Activated CD8-positive, alpha-beta T cell treated with anti-CD3 and anti-CD28 coated beads, Interleukin-2, amount 10 ng/mL, durations not matched to agents 7 days and 5 days (primary cell): ENCODE data around the gene LRRC61. TPM values are rescaled to one million over a fixed set of nuclear protein-coding genes. Genes with fewer than 3 reads are reported as not detected.

Experiments
- ATAC-seq: fragments of 150-1000 bp; cut with Tn5 transposase; one replicate; pipeline ENCODE4 v1.10.0; 2021; ENCODE audit warnings: moderate library complexity
- CTCF ChIA-PET: fragments of 350-600 bp; sonication (Branson Sonifier 250); formaldehyde crosslinking; loops from one replicate; lab custom pipeline; 2021; ENCODE audit warnings: antibody characterized with exemption; lab: Charles Lee
- POLR2A ChIA-PET: fragments of 350-600 bp; sonication (Branson Sonifier 250); formaldehyde crosslinking; loops from one replicate; lab custom pipeline; 2021; ENCODE audit warnings: antibody characterized with exemption; lab: Charles Lee
- DNase-seq: peaks from one replicate; pipeline ENCODE4 v3.0.0-alpha.2; 2020
- H3K27ac Mint-ChIP-seq: one replicate; pipeline ENCODE4 v1.8.0; 2021; ENCODE audit warnings: mild to moderate bottlenecking, mixed read lengths
- H3K27me3 Mint-ChIP-seq: one replicate; pipeline ENCODE4 v1.8.0; 2021; ENCODE audit warnings: low read depth, mixed read lengths
- H3K36me3 Mint-ChIP-seq: one replicate; pipeline ENCODE4 v1.8.0; 2021; ENCODE audit warnings: low read depth, mixed read lengths
- H3K4me1 Mint-ChIP-seq: one replicate; pipeline ENCODE4 v1.8.0; 2021; ENCODE audit warnings: low read depth, mixed read lengths
- H3K4me3 Mint-ChIP-seq: one replicate; pipeline ENCODE4 v1.8.0; 2021; ENCODE audit warnings: mild to moderate bottlenecking, mixed read lengths
- H3K9me3 Mint-ChIP-seq: one replicate; pipeline ENCODE4 v1.8.0; 2022; ENCODE audit warnings: mixed read lengths; ENCODE audit not compliant: insufficient read depth
- total RNA-seq, 2 experiments: library from RNA; stranded (reverse); gene quantifications; one replicate each; pipeline ENCODE4 v1.2.3, GENCODE V29; 2021

Gene LRRC61
- total RNA-seq, 2 experiments from 2014 or later = 21.0 to 21.4 TPM

- peak overlapping the region; percentile 91 for H3K27ac Mint-ChIP-seq
- H3K36me3 Mint-ChIP-seq = peaks cover 17% of the 10 kb centered on the region
- H3K4me3 Mint-ChIP-seq = peak overlapping the region; percentile 96
- H3K9me3 Mint-ChIP-seq = no peaks in the 10 kb centered on the region
- H3K4me1 Mint-ChIP-seq = peaks cover 41% of the 10 kb centered on the region
- ATAC-seq = no peak
- POLR2A ChIA-PET = interaction anchor here (0.8 to 1.8 kb wide), 8 partner anchors 10 to 45 kb away, joined by 3 to 13 read pairs (median 5); partner anchors contain the start of genes ACTR3C, LRRC61 and ZNF775
- DNase-seq = peak; percentile 48
- H3K27me3 Mint-ChIP-seq = no peaks in the 10 kb centered on the region
- CTCF ChIA-PET = interaction anchor here (0.9 to 3.3 kb wide), 5 partner anchors 9 to 38 kb away, joined by 4 to 31 read pairs (median 6); partner anchors contain the start of gene ZNF775
Observed at GRCh38 chr7:150368884-150369747, 46.0 kb downstream of the LRRC61 start.

DNA sequence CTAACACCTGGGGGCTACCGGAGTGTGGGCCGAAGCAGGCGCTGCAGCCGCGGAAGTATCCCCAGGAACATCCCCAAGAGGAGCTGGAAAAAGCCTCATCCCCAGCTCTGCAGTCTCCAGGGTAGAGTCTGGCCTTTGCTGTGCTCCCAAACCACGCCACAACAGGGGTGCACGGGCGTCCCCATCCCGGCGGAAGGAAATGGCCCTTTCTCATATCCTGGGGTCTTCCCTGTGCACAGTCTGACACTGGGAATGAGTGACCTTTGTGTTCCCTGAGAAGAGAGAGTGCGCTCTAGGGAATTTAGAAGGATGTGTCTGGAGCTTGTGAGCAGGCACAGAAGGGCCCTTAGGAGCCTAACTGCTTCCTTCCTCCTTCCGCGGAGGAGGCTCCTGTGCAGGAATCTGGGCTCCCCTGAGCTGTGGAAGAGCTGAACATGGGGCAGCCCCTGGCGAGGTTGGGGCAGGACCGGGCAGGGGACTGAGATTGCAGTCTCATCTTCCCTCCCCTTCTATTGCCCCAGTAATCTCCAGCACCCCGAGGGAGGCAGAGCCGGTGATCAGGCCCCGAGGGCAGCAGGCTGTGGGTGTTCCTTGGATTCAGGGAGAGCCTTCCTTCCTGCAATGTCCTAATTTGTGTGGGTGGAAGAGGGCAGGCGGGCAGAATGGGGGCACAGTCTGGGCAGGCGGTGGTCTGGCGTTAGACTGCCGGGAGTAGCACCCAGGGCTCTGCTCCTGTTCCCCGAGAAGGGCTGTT, 46.8 kb downstream of the LRRC61 start:
- DNase-seq (no peak), ATAC-seq (no peak)
- H3K4me1 Mint-ChIP-seq = peaks cover 37% of the 10 kb centered on the region
- peaks cover 22% of the 10 kb centered on the region for H3K36me3 Mint-ChIP-seq
- H3K9me3 Mint-ChIP-seq = no peaks in the 10 kb centered on the region
- peak overlapping the region; percentile 91 for H3K27ac Mint-ChIP-seq
- CTCF ChIA-PET = interaction anchor here (1.7 to 3.3 kb wide), 4 partner anchors 8 to 37 kb away, joined by 6 to 31 read pairs (median 9); partner anchors contain the start of gene ZNF775
- POLR2A ChIA-PET = interaction anchor here (1.0 to 1.8 kb wide), 4 partner anchors 9 to 34 kb away, joined by 3 to 13 read pairs (median 8); partner anchors contain the start of gene ZNF775
- peak overlapping the region; percentile 96 for H3K4me3 Mint-ChIP-seq
- no peaks in the 10 kb centered on the region for H3K27me3 Mint-ChIP-seq

DNA sequence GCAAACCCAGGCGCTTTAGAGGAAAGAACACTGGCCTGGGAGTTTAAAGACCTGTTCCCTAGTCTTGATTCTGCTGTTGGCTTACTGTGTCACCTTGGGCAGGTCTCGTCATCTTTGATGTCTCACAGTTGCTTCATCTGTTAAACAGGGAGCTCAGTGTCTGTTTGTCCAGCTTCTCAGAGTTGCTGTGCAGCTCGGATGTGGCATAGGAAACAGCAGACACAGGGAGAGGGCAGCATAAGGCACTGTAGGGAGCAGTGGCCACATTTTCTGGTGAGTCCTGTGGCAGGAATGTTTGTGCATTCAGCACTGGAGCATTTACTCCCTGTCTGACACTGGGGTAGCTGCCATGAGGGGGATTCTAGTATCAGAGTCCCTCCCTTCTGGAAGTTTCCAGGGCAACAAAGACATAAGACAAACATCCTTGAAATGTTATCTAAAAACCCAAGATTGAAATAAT, 47.5 kb downstream of the LRRC61 start:
- CTCF ChIA-PET = interaction anchor here (1.4 to 3.3 kb wide), 3 partner anchors 14 to 36 kb away, joined by 4 to 31 read pairs (median 6); a partner anchor contains a TSS
- no peak for ATAC-seq
- Mint-ChIP-seq H3K9me3 (no peaks in the 10 kb centered on the region), H3K4me3 (peak overlapping the region; percentile 96), H3K27me3 (no peaks in the 10 kb centered on the region), H3K36me3 (peaks cover 22% of the 10 kb centered on the region), H3K4me1 (peaks cover 36% of the 10 kb centered on the region), H3K27ac (no peak overlapping the region)
- DNase-seq = no peak
- POLR2A ChIA-PET = interaction anchor here (1.3 kb wide), 1 partner anchor 14 kb away, joined by 3 read pairs; no protein-coding TSS in a partner anchor

GRCh38 chr7:150371131-150371995, 48.2 kb downstream of the LRRC61 start:
- Mint-ChIP-seq H3K4me3 (no peak overlapping the region), H3K9me3 (no peaks in the 10 kb centered on the region), H3K4me1 (peaks cover 36% of the 10 kb centered on the region), H3K27ac (no peak overlapping the region), H3K27me3 (no peaks in the 10 kb centered on the region), H3K36me3 (peaks cover 22% of the 10 kb centered on the region)
- ChIA-PET POLR2A (interaction anchor here (1.3 kb wide), 1 partner anchor 13 kb away, joined by 3 read pairs; no protein-coding TSS in a partner anchor), CTCF (interaction anchor here (1.4 to 3.3 kb wide), 2 partner anchors 15 to 34 kb away, joined by 4 to 31 read pairs; a partner anchor contains a TSS)
- DNase-seq (no peak), ATAC-seq (no peak)

DNA sequence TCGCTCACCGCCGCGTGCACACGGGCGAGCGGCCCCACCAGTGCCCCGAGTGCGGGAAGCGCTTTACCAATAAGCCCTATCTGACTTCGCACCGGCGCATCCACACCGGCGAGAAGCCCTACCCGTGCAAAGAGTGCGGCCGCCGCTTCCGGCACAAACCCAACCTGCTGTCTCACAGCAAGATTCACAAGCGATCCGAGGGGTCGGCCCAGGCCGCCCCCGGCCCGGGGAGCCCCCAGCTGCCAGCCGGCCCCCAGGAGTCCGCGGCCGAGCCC, 48.8 kb downstream of the LRRC61 start:
- ChIA-PET POLR2A (no interaction called here), CTCF (interaction anchor here (1.4 kb wide), 1 partner anchor 34 kb away, joined by 4 read pairs; a partner anchor contains a TSS)
- ATAC-seq (no peak), DNase-seq (no peak)
- Mint-ChIP-seq H3K4me3 (no peak overlapping the region), H3K27me3 (no peaks in the 10 kb centered on the region), H3K36me3 (peaks cover 22% of the 10 kb centered on the region), H3K4me1 (peaks cover 39% of the 10 kb centered on the region), H3K27ac (no peak overlapping the region), H3K9me3 (no peaks in the 10 kb centered on the region)

DNA sequence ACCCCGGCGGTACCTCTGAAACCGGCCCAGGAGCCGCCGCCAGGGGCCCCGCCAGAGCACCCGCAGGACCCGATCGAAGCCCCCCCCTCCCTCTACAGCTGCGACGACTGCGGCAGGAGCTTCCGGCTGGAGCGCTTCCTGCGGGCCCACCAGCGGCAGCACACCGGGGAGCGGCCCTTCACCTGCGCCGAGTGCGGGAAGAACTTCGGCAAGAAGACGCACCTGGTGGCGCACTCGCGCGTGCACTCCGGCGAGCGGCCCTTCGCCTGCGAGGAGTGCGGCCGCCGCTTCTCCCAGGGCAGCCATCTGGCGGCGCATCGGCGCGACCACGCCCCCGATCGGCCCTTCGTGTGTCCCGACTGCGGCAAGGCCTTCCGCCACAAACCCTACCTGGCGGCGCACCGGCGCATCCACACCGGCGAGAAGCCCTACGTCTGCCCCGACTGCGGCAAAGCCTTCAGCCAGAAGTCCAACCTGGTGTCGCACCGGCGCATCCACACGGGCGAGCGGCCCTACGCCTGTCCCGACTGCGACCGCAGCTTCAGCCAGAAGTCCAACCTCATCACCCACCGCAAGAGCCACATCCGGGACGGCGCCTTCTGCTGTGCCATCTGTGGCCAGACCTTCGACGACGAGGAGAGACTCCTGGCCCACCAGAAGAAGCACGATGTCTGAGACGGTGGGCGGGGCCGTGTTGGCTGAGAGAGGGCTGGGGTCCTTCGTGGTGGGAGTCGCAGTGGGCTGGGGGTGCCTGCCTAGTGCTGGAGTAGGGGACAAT, 49.3 kb downstream of the LRRC61 start:
- ChIA-PET POLR2A (no interaction called here), CTCF (interaction anchor here (1.5 kb wide), 1 partner anchor 15 kb away, joined by 5 read pairs; no protein-coding TSS in a partner anchor)
- H3K4me1 Mint-ChIP-seq = peaks cover 42% of the 10 kb centered on the region
- no peak for ATAC-seq
- H3K4me3 Mint-ChIP-seq = no peak overlapping the region
- no peak for DNase-seq
- peaks cover 22% of the 10 kb centered on the region for H3K36me3 Mint-ChIP-seq
- no peaks in the 10 kb centered on the region for H3K27me3 Mint-ChIP-seq
- H3K27ac Mint-ChIP-seq = no peak overlapping the region
- no peaks in the 10 kb centered on the region for H3K9me3 Mint-ChIP-seq

DNA sequence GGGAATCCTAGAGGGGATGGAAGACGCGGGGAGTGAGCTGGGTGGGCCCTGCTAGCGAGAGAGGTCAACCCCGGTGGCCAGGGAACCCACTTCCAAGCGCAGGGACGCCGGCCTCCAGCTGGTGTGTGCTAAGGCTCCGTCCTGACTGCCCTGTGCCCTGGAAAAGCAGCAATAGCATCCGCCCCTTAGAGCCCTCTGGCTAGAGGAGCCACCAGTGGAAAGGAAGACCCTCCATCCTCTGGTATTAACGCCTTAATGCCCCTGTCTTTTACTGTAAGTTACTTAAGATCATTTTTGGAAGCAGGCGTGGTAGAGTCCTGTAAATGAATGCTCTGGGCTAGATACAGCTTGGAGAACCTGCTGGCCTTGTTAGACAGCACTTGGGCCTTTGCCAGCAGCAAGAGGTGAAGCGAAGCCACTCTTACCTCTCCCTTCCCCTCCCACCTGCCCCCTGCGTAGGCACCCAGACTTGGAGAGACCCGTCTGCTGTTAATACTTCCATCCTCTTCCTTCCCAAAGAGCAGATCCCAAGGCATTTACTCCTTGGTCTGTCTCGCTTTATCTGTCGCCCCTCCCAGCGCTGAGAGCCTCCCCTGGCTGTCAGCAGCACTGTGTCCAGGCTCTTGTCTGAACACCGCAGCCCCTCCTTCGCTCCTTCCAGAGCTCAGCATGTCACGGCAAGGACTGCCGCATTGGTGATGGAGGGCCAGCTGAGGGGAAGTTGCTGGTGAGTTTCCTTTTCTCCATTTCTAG, 50.1 kb downstream of the LRRC61 start:
- no peaks in the 10 kb centered on the region for H3K27me3 Mint-ChIP-seq
- no peak overlapping the region for H3K4me3 Mint-ChIP-seq
- CTCF ChIA-PET = interaction anchor here (1.5 kb wide), 1 partner anchor 16 kb away, joined by 5 read pairs; no protein-coding TSS in a partner anchor
- DNase-seq (no peak), ATAC-seq (no peak)
- peaks cover 44% of the 10 kb centered on the region for H3K4me1 Mint-ChIP-seq
- no peak overlapping the region for H3K27ac Mint-ChIP-seq
- H3K36me3 Mint-ChIP-seq = peaks cover 22% of the 10 kb centered on the region
- POLR2A ChIA-PET = no interaction called here
- no peaks in the 10 kb centered on the region for H3K9me3 Mint-ChIP-seq

- no peak overlapping the region for H3K27ac Mint-ChIP-seq
- CTCF ChIA-PET = interaction anchor here (1.4 to 1.7 kb wide), 3 partner anchors 8 to 18 kb away, joined by 5 to 7 read pairs (median 5); no protein-coding TSS in a partner anchor
Observed at GRCh38 chr7:150374026-150374425, 50.9 kb downstream of the LRRC61 start.

DNA sequence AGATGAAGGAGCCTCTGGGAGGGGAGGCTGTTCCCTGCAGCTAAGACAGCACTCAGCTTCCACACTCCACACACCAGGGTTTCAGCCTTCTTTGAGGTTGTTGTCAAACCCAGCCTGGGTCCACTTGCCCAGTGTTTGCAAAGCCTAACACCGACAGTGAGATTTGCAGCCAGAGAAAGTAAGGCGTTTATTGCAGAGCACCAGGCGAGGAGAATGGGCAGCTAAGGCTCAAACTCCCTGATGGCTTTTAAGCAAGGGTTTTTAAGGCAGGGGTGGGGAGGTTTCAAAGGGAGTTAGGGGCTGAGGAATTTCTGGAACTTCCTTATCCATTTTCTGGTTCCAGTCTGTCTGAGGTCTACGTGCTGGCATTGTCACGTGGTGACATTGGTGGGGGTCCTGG, 51.3 kb downstream of the LRRC61 start:
- no peak overlapping the region for H3K27ac Mint-ChIP-seq
- peaks cover 22% of the 10 kb centered on the region for H3K36me3 Mint-ChIP-seq
- CTCF ChIA-PET = interaction anchor here (0.8 to 1.7 kb wide), 5 partner anchors 9 to 33 kb away, joined by 3 to 7 read pairs (median 5); no protein-coding TSS in a partner anchor
- no peak for DNase-seq
- H3K4me1 Mint-ChIP-seq = peaks cover 39% of the 10 kb centered on the region
- no peak for ATAC-seq
- POLR2A ChIA-PET = no interaction called here
- H3K9me3 Mint-ChIP-seq = no peaks in the 10 kb centered on the region
- H3K4me3 Mint-ChIP-seq = no peak overlapping the region
- H3K27me3 Mint-ChIP-seq = no peaks in the 10 kb centered on the region

More at GRCh38 chr7:150374026-150374425, 50.9 kb downstream of the LRRC61 start:
- no peaks in the 10 kb centered on the region for H3K27me3 Mint-ChIP-seq
- no peak for ATAC-seq
- POLR2A ChIA-PET = no interaction called here
- no peak for DNase-seq
- peaks cover 43% of the 10 kb centered on the region for H3K4me1 Mint-ChIP-seq
- no peak overlapping the region for H3K4me3 Mint-ChIP-seq
- peaks cover 22% of the 10 kb centered on the region for H3K36me3 Mint-ChIP-seq
- H3K9me3 Mint-ChIP-seq = no peaks in the 10 kb centered on the region
